ENCODE measurements around the gene NUBPL.
A peak's percentile ranks its signal among the peaks of the same experiment; 100 is the strongest.

NUBPL gene

DNA sequence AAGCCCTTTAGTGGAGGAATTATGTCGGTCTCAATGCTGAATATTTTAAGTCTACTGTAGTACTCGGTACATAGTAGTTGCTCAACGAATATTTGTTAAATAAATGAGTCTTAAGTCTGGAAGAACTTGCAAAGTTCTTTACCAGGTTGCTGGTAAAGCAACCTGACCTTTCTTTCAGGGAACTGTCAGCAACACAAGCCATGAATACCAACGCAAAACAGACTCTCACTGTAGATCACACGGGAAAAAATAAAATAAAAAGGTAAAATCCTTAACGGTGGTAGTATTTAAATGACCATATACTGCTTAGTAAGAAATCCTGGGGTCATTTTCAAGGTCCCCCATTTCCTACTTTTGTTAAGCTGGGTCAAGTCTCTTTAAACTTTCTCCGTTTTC lies 447 bp upstream of the NUBPL start:
- DNase-seq (ENCODE audit: low read depth) = no peak
- TF ChIP-seq CTCF (conservative IDR thresholded peaks at IDR 0.05; ENCODE audit: low read depth, low read length) = no peak
- peak overlapping the region; percentile 97 for H3K4me3 ChIP-seq (ENCODE audit: low read length)

DNA sequence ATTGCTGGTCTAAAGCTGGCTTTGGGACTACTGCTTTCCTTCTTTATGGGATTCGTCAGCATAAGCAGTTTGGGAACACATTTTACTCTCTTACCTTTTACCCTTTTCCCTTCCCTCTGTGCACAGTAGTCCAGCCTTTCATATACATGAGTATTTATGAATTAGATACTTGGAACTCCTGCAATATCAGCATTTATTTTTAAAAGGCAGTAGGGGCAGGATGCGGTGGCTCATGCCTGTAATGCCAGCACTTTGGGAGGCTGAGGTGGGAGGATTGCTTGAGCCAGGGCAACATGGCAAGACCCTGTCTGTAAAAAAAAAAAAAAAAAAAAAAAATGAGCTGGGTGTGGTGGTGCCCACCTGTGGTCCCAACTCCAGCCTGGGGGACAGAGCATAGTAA lies 3.0 kb downstream of the NUBPL start:
- no peak for TF ChIP-seq CTCF (conservative IDR thresholded peaks at IDR 0.05; ENCODE audit: low read depth, low read length)
- H3K4me3 ChIP-seq (ENCODE audit: low read length) = no peak overlapping the region
- no peak for DNase-seq (ENCODE audit: low read depth)

DNA sequence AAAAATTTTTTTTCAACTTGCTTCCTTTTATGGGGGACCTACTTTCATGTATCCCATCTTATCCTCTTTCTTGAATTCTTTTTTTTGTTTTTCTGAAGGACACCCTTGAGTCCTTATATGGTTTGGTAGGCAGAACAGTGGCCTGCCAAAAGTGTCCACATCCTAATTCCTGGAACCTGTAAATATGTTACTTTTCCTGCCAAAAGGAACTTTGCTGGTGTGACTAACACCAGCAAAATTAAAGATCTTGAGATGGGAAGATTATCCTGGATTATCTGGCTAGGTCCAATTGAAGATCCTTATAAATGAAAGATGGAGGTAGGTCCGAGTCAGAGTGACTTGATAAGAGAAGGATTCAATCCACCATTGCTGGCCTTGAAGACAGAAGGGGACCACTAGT lies 5.3 kb downstream of the NUBPL start:
- no peak overlapping the region for H3K4me3 ChIP-seq (ENCODE audit: low read length)
- TF ChIP-seq CTCF (conservative IDR thresholded peaks at IDR 0.05; ENCODE audit: low read depth, low read length) = no peak
- no peak for DNase-seq (ENCODE audit: low read depth)

DNA sequence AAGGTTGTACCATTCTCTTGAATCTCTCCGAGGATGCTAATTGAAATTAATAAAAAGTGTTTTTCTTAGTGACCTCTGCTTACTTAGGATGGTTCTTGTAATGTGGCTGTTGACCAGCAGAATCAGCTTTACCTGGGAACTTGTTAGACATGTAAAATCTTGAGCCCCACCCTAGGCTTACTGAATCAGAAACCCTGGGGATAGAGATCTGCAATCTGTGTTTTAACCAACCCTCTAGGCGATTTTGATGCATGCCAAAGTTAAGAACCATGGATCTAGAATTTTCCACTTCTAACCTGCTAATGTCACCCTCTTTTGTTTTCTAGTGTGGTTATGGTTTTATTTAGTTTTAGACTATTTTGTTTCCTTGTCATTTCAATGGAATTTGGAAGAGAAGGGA lies 6.5 kb downstream of the NUBPL start:
- H3K4me3 ChIP-seq (ENCODE audit: low read length) = no peak overlapping the region
- no peak for TF ChIP-seq CTCF (conservative IDR thresholded peaks at IDR 0.05; ENCODE audit: low read depth, low read length)
- no peak for DNase-seq (ENCODE audit: low read depth)

- no peak for DNase-seq (ENCODE audit: low read depth)
- no peak overlapping the region for H3K4me3 ChIP-seq (ENCODE audit: low read length)
- TF ChIP-seq CTCF (conservative IDR thresholded peaks at IDR 0.05; ENCODE audit: low read depth, low read length) = no peak
Measured at GRCh38 chr14:31568161-31568560, 7.0 kb downstream of the NUBPL start.

GRCh38 chr14:31568671-31569070 lies 7.5 kb downstream of the NUBPL start:
- H3K4me3 ChIP-seq (ENCODE audit: low read length) = no peak overlapping the region
- no peak for DNase-seq (ENCODE audit: low read depth)
- no peak for TF ChIP-seq CTCF (conservative IDR thresholded peaks at IDR 0.05; ENCODE audit: low read depth, low read length)

GRCh38 chr14:31572955-31573354 lies 11.8 kb downstream of the NUBPL start:
- no peak for DNase-seq (ENCODE audit: low read depth)
- H3K4me3 ChIP-seq (ENCODE audit: low read length) = no peak overlapping the region
- no peak for TF ChIP-seq CTCF (conservative IDR thresholded peaks at IDR 0.05; ENCODE audit: low read depth, low read length)
